ENCODE measurements around the gene FTO. TPM values are rescaled to one million over a fixed set of nuclear protein-coding genes. Genes with fewer than 3 reads are reported as not detected.

Gene FTO
- total RNA-seq, 2 experiments from 2014 or later = 46.3 to 47.2 TPM

DNA sequence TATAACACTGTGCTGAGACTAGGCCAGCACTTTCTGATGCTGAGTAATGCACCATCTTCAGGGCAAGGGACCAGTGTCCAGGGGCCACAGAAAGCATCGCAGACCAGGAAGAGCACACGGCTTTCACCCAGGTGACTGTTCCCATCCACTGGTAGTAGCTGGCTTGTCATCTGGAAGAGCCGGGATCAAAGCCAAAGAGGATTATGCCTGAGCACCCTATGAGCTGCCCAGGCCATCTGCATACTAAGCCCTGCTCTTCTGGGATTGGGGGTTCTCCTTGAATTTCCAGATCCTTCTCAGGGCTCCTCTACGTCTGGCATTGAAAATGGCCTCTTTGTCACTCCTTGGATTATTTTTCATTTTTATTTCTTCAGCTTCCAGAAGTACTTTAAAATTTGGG, 441.9 kb downstream of the FTO start:
- POLR2A ChIA-PET = no interaction called here
- no peaks in the 10 kb centered on the region for H3K9me3 Mint-ChIP-seq
- no peak overlapping the region for H3K4me3 Mint-ChIP-seq
- ATAC-seq (ENCODE audit: low read depth) (no peak), DNase-seq (no peak)
- H3K27me3 Mint-ChIP-seq = peaks cover 36% of the 10 kb centered on the region
- H3K4me1 Mint-ChIP-seq = peaks cover 1% of the 10 kb centered on the region
- no peak overlapping the region for H3K27ac Mint-ChIP-seq
- H3K36me3 Mint-ChIP-seq = no peaks in the 10 kb centered on the region

DNA sequence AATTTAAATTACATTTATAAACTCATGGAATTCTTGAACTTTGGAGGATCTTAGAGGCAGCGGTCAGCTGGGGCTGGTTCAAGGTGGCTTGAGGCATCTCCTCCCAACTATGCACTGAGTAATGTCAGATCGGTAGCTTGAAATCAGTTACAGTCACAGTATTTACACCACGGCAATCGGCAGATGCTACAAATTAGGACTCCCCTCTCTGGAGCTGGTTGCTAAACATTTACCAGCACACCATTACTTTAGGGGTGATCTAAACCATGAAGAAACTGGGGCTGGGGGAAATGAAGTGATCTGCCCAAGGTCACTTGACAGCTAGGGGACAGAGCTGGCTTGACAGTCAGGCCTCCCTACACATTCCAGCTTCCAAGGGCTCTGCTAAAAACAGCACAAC, 445.0 kb downstream of the FTO start:
- DNase-seq (no peak), ATAC-seq (ENCODE audit: low read depth) (no peak)
- POLR2A ChIA-PET = no interaction called here
- Mint-ChIP-seq H3K36me3 (no peaks in the 10 kb centered on the region), H3K9me3 (no peaks in the 10 kb centered on the region), H3K4me3 (no peak overlapping the region), H3K27ac (no peak overlapping the region), H3K27me3 (peaks cover 22% of the 10 kb centered on the region), H3K4me1 (no peaks in the 10 kb centered on the region)

DNA sequence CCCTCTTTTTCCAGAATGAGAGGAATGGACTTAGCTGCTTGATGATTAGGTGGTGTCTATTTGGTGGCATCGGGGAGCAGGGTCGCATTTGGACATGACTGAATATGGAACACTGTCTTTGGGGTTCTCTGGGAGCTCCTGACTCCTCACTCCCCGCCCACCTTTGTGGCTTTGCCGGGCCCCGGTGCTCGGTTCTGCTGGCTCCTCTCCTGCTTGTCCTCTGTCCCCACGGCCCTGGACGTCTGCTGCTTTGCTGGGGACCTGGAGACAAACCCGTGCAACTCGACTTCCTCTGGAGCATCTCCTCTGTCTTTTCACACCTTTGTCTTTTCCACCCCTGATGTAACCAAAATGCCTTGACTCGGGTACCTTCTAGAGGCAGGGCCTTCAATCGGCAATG, 446.9 kb downstream of the FTO start:
- Mint-ChIP-seq H3K4me1 (no peaks in the 10 kb centered on the region), H3K9me3 (peaks cover 6% of the 10 kb centered on the region), H3K36me3 (no peaks in the 10 kb centered on the region), H3K27ac (no peak overlapping the region), H3K4me3 (no peak overlapping the region), H3K27me3 (peaks cover 14% of the 10 kb centered on the region)
- ATAC-seq (ENCODE audit: low read depth) (no peak), DNase-seq (no peak)
- POLR2A ChIA-PET = no interaction called here

DNA sequence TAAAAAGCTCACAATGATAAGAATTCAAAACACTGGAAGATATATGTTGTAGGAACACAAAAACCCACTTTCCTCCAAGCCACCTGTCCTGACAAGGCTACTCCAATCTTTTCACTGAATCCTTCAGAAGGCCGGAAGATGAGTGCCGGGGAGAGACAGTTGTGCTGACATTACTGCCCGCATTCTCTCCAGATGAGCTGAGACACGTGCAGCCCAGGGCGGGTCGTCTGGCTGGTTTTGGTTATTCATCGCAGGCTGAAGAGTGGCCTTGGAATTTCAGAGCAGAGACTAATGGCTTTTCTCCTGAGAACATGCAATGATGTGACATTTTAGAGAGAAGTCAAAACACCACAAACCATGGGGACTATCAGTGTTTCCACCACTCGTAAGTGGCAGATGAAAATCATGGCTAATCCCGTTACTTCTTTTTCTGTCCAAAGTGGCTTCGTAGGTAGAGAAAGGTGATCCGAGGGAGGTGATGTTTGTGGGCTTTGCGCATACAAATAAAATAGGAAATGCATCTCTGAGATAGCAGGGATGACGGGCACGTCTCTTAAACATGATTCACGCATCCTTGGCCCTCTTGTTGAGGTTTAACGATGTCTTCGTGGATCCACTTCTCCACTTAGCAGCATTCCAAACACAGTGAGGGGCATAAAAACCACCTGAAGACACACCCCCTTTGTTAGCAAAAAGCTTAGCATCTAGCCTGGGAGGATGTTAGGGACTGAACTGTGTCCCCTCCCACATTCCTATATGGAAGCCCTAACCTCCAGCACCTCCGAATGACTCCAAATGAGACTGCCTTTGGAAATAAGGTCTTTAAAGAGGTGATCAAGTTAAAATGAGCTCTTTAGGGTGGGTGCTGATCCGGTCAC, 448.6 kb downstream of the FTO start:
- no peak for DNase-seq
- Mint-ChIP-seq H3K4me1 (no peaks in the 10 kb centered on the region), H3K27ac (no peak overlapping the region), H3K9me3 (peaks cover 6% of the 10 kb centered on the region), H3K36me3 (no peaks in the 10 kb centered on the region), H3K4me3 (no peak overlapping the region), H3K27me3 (peaks cover 14% of the 10 kb centered on the region)
- ATAC-seq (ENCODE audit: low read depth) = no peak
- POLR2A ChIA-PET = no interaction called here

DNA sequence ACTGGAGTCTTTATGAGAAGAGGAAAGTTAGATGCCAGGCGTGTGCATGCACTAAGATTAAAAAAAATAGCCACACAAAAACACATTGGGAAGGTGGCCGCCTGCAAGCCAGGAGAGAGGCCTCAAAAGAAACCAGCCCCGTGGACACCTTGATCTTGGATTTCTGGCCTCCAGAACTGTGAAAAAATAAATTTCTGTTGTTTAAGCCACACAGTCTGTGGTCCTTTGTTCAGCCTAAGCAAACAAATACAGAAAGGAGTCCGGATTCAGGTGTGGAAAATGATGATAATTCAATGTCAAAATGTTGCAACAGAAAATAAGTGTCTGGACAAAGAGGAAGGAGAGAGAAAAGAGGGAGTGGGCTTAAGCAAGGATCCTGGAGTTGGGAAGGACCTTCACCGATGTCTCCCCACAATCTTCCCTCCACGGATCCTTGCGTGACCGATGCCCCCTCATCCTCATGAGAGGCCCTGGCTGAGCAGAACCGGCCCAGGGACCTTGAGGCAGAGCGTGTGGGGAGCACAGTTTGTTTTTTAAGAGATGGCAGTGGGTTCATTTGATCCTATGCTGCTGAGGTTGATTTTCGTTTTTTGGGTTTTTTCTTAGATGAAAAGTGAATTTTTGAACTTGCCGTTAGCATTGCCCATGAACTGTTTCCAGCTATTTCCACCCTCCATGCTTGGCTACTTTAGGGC, 449.4 kb downstream of the FTO start:
- no peaks in the 10 kb centered on the region for H3K4me1 Mint-ChIP-seq
- no peak for ATAC-seq (ENCODE audit: low read depth)
- H3K27ac Mint-ChIP-seq = no peak overlapping the region
- POLR2A ChIA-PET = no interaction called here
- peaks cover 12% of the 10 kb centered on the region for H3K27me3 Mint-ChIP-seq
- H3K9me3 Mint-ChIP-seq = peaks cover 6% of the 10 kb centered on the region
- no peak for DNase-seq
- no peak overlapping the region for H3K4me3 Mint-ChIP-seq
- no peaks in the 10 kb centered on the region for H3K36me3 Mint-ChIP-seq

DNA sequence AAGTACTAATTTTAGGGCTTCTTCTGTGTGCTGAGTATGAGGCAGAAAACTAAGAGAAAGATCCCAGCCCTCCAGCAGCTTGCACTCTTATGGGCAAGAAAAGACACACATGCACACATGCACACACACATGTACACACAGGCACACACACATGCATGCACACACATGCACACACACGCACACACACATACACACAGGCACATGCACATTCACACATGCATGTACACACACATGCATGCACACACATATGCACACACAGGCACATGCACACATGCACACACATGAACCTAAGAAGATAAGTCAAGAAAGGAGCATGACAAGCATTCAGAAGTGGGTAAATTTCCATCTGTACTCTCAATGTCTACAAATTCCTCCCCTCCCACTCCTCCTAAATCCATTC, 452.4 kb downstream of the FTO start:
- ATAC-seq (ENCODE audit: low read depth) (no peak), DNase-seq (no peak)
- Mint-ChIP-seq H3K36me3 (no peaks in the 10 kb centered on the region), H3K27ac (no peak overlapping the region), H3K27me3 (no peaks in the 10 kb centered on the region), H3K4me1 (no peaks in the 10 kb centered on the region), H3K9me3 (peaks cover 6% of the 10 kb centered on the region), H3K4me3 (no peak overlapping the region)
- POLR2A ChIA-PET = no interaction called here

DNA sequence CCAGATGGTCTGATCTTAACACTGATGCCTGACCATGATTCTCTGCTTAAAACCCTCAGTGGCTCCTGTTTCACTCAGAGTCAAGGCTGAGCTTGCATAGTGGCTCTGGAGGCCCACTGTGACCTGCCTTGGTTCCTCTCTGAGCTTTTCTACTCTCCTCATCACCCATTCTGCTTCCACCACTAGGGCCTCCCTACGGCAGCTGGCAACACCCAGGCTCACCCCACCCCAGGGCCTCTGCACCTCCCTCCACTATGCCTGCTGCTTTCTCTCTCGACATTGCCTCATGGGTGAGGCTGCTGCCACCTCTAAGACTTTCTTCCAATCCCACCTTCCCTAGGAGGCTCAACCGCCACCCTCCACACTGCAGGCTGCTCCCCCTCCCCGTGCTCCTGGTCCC, 455.0 kb downstream of the FTO start:
- H3K36me3 Mint-ChIP-seq = no peaks in the 10 kb centered on the region
- DNase-seq (no peak), ATAC-seq (ENCODE audit: low read depth) (no peak)
- H3K4me1 Mint-ChIP-seq = no peaks in the 10 kb centered on the region
- H3K9me3 Mint-ChIP-seq = peaks cover 6% of the 10 kb centered on the region
- H3K27me3 Mint-ChIP-seq = no peaks in the 10 kb centered on the region
- no peak overlapping the region for H3K4me3 Mint-ChIP-seq
- no peak overlapping the region for H3K27ac Mint-ChIP-seq
- POLR2A ChIA-PET = no interaction called here

DNA sequence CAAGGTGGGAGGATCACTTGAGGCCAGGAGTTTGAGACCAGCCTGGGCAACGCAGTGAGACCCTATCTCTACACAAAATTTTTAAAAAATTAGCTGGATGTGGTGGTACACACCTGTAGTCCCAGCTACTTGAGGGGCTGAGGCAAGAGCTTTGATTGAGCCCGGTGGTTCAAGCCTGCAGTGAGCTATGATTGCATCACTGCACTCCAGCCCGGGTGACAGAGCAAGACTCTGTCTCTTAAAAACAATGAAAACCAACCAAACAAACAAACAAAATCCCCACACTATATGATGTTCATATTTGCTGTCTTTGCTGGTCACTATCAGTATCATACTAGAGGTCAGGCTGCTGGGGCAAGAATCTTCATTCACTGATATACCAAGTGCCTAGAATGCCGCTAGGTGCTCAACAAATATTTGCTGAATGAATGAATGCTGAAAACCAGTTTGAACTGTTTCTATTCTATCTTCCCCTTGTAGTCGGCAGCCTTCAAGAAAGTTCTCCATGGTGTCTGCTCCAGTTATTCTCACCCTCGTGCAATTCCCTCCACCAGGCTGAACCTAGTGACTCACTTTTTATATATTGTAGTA, 455.6 kb downstream of the FTO start:
- no peaks in the 10 kb centered on the region for H3K36me3 Mint-ChIP-seq
- H3K27me3 Mint-ChIP-seq = no peaks in the 10 kb centered on the region
- POLR2A ChIA-PET = no interaction called here
- H3K9me3 Mint-ChIP-seq = peaks cover 4% of the 10 kb centered on the region
- ATAC-seq (ENCODE audit: low read depth) (no peak), DNase-seq (no peak)
- no peaks in the 10 kb centered on the region for H3K4me1 Mint-ChIP-seq
- H3K27ac Mint-ChIP-seq = no peak overlapping the region
- no peak overlapping the region for H3K4me3 Mint-ChIP-seq

DNA sequence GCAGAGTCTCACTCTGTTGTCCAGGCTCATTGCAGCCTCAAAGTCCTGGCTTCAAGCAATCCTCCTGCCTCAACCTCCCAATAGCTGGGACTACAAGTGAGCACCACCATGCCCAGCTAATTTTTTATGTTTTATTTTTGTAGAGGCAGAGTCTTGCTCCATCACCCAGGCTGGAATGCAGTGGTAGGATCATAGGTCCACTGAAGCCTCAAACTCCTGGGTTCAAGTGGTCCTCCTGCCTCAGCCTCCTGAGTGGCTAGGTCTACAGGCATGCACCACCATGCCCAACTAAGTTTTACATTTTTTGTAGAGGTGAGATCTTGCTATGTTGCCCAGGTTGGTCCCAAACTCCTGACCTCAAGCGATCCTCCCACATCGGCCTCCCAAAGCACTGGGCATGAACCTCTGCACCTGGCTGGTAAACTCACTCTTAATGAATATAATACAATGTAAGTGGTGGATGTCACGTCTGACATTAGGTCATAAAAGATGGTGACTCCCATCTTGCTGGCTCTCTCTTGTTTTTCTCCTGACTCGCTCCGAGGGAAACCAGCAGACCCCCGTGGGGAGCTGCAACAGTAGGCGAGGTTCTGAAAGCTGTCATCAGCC, 456.4 kb downstream of the FTO start:
- Mint-ChIP-seq H3K27me3 (no peaks in the 10 kb centered on the region), H3K27ac (no peak overlapping the region), H3K9me3 (no peaks in the 10 kb centered on the region), H3K4me1 (no peaks in the 10 kb centered on the region), H3K36me3 (no peaks in the 10 kb centered on the region), H3K4me3 (no peak overlapping the region)
- POLR2A ChIA-PET = no interaction called here
- DNase-seq = no peak
- ATAC-seq (ENCODE audit: low read depth) = no peak

DNA sequence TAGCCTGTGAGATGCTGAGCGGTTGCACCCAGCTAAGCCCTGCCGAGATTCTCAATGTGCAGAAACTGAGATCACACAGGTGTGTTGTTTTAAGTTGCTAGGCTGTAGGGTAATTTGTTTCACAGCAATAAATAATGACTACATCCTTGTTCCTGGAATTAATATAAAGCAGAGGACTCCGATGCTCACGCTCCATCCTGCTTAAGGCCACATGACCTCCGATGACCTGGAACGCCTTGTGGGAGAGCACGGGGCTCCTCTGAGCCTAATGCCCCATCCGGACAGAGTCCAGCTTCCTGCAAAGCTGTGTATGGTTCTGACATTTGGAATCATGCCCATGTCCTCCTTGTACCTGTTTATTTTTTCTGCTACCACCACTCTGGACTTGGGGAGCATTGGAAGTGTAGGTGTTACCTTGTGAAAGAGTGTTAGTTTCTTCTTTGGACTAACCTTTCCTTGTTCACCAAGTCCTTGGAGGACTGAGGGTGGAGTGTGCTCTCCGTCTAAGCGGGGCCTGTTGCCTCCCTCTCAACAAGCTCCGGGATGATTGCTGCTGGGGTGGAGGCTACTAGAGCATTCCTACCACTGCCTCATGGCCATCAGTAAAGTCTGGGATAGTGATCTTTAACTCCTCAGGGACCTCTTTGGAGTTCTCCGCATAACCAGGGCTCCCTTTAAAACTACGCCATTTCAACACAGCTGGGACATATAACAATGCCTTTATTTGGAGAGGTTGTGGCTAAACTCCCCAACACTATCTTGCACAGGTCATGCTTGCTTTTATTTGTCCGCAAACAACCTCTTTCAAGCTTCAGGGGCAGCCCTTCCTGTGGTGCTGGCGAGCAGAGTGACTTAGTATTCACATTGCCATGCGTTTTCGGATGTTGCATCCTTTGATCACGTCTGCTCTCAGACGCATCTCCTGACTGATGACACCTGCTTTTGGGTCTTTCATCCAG, 457.3 kb downstream of the FTO start:
- POLR2A ChIA-PET = no interaction called here
- DNase-seq (no peak), ATAC-seq (ENCODE audit: low read depth) (no peak)
- Mint-ChIP-seq H3K4me3 (no peak overlapping the region), H3K27me3 (no peaks in the 10 kb centered on the region), H3K36me3 (no peaks in the 10 kb centered on the region), H3K27ac (no peak overlapping the region), H3K4me1 (no peaks in the 10 kb centered on the region), H3K9me3 (no peaks in the 10 kb centered on the region)

DNA sequence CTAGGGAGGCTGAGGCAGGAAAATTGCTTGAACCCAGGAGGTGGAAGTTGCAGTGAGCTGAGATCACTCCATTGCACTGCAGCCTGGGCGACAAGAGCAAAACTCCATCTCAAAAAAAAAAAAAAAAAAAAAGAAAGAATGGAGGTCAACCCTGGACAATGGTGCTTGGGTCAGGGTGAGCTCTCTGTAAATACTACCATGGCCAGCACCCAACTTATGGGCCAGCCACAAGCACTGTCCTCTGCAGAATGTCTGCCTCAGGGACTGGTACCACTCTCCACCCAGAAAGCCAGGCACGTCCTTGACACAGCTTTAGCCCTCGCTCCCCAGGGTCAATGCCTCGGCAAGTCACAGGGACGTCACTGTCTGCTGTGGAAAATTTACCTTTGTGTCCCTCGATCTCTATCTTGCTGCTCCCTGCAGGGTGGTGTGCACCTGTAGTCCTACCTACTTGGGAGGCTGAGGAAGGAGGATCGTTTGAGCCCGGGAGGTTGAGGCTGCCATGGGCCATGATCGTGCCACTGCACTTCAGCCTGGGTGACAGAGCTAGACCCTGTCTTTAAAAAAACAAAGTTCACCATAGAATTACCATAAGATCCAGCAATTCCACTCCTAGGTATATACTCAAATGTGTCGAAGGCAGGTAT, 459.4 kb downstream of the FTO start:
- Mint-ChIP-seq H3K9me3 (no peaks in the 10 kb centered on the region), H3K27me3 (no peaks in the 10 kb centered on the region), H3K4me1 (no peaks in the 10 kb centered on the region), H3K4me3 (no peak overlapping the region), H3K27ac (no peak overlapping the region), H3K36me3 (no peaks in the 10 kb centered on the region)
- POLR2A ChIA-PET = no interaction called here
- DNase-seq = no peak
- ATAC-seq (ENCODE audit: low read depth) = no peak

DNA sequence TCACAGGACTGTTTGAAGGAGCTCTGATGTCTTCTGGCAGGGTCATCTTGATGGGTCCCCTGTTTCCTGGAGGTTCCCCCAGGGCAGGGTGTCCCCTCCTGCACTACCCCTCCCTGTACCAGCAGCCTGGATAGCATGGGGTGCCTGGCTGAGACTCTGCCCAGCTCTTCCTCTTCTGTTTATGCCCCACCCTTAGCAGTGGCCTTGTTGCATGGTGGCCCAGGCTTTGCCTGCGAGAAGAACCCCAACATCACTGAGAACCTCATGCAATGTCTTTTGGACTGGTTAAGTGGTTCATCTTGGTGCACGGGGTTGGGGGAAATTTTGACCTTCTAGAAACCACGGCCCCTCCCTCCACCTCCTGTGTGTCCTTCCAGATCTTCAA, 460.8 kb downstream of the FTO start:
- H3K36me3 Mint-ChIP-seq = no peaks in the 10 kb centered on the region
- no peaks in the 10 kb centered on the region for H3K4me1 Mint-ChIP-seq
- POLR2A ChIA-PET = no interaction called here
- no peak overlapping the region for H3K4me3 Mint-ChIP-seq
- H3K27ac Mint-ChIP-seq = no peak overlapping the region
- H3K27me3 Mint-ChIP-seq = peaks cover 3% of the 10 kb centered on the region
- DNase-seq = no peak
- H3K9me3 Mint-ChIP-seq = no peaks in the 10 kb centered on the region
- no peak for ATAC-seq (ENCODE audit: low read depth)

Measured in activated naive CD8-positive, alpha-beta T cell treated with anti-CD3 and anti-CD28 coated beads, Interleukin-2, amount 10 ng/mL, durations not matched to agents 7 days and 5 days (primary cell).